Measurements from ENCODE around the gene NR2E1.

NR2E1 gene

GRCh38 chr6:108152446-108152845 lies 13.4 kb upstream of the NR2E1 start:
- DNase-seq (ENCODE audit: low read depth in 2 of 2): no peak
- TF ChIP-seq, protein P1, sequence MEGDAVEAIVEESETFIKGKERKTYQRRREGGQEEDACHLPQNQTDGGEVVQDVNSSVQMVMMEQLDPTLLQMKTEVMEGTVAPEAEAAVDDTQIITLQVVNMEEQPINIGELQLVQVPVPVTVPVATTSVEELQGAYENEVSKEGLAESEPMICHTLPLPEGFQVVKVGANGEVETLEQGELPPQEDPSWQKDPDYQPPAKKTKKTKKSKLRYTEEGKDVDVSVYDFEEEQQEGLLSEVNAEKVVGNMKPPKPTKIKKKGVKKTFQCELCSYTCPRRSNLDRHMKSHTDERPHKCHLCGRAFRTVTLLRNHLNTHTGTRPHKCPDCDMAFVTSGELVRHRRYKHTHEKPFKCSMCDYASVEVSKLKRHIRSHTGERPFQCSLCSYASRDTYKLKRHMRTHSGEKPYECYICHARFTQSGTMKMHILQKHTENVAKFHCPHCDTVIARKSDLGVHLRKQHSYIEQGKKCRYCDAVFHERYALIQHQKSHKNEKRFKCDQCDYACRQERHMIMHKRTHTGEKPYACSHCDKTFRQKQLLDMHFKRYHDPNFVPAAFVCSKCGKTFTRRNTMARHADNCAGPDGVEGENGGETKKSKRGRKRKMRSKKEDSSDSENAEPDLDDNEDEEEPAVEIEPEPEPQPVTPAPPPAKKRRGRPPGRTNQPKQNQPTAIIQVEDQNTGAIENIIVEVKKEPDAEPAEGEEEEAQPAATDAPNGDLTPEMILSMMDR (IDR thresholded peaks at IDR 0.05; ENCODE audit: low read depth, low read length): no peak
- no peak overlapping the region for H3K4me3 ChIP-seq (replicated peaks in 1 of 2; ENCODE audit: low read depth in 2 of 2, low read length in 2 of 2)

DNA sequence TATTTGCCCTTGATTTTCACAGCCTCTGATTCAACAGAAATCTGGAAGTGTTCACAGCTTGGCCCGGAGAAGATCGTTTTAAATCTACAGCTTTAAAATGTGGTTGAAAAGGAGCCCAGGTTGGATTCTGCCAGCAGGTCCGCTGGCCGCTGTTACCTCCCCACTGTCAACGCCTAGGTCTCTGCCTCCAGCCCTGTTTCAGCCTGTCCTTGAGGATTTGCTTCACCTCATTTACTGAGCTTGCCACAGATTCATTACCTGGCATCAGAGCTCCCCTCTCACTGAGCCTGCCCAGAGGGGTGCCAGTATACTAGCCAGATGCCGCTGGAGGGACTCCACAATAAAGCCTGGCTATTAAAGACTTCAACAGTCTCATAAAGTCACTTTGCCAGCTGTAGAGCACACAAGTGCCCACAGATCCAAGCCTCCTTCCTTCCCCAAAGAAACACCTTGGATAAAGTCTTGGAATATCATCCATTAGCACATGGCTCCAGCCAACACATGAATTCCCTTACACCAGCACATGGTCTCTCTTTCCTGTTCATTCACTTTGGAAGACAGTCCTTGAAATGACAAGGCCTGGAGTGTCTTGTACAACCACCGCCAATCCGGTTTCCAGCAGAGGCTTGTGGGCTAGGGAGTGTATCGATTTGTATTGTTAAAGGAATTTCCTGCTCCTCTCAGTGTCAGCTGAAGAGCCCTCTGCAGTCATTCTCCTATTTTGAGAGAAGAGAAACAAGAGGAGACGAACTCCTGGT lies 9.5 kb upstream of the NR2E1 start:
- TF ChIP-seq, protein P1 (IDR thresholded peaks at IDR 0.05; ENCODE audit: low read depth, low read length): no peak
- no peak for DNase-seq (ENCODE audit: low read depth in 2 of 2)
- no peak overlapping the region for H3K4me3 ChIP-seq (replicated peaks in 1 of 2; ENCODE audit: low read depth in 2 of 2, low read length in 2 of 2)

GRCh38 chr6:108156938-108157233 lies 8.9 kb upstream of the NR2E1 start:
- DNase-seq (ENCODE audit: low read depth in 2 of 2): no peak
- H3K4me3 ChIP-seq (replicated peaks in 1 of 2; ENCODE audit: low read depth in 2 of 2, low read length in 2 of 2): no peak overlapping the region
- TF ChIP-seq, protein P1 (IDR thresholded peaks at IDR 0.05; ENCODE audit: low read depth, low read length): no peak

GRCh38 chr6:108157234-108157980 lies 8.4 kb upstream of the NR2E1 start:
- TF ChIP-seq, protein P1 (IDR thresholded peaks at IDR 0.05; ENCODE audit: low read depth, low read length): no peak
- no peak for DNase-seq (ENCODE audit: low read depth in 2 of 2)
- H3K4me3 ChIP-seq (replicated peaks in 1 of 2; ENCODE audit: low read depth in 2 of 2, low read length in 2 of 2): no peak overlapping the region

- no peak overlapping the region for H3K4me3 ChIP-seq (replicated peaks in 1 of 2; ENCODE audit: low read depth in 2 of 2, low read length in 2 of 2)
- TF ChIP-seq, protein P1 (IDR thresholded peaks at IDR 0.05; ENCODE audit: low read depth, low read length): no peak
- DNase-seq (ENCODE audit: low read depth in 2 of 2): no peak
Observed at GRCh38 chr6:108157981-108158525, 7.8 kb upstream of the NR2E1 start.

- TF ChIP-seq, protein P1 (IDR thresholded peaks at IDR 0.05; ENCODE audit: low read depth, low read length): no peak
- no peak overlapping the region for H3K4me3 ChIP-seq (replicated peaks in 1 of 2; ENCODE audit: low read depth in 2 of 2, low read length in 2 of 2)
- no peak for DNase-seq (ENCODE audit: low read depth in 2 of 2)
Observed at GRCh38 chr6:108159981-108160380, 5.8 kb upstream of the NR2E1 start.
